GM19463 (cell line): Measurements from ENCODE around the gene LRRC25.
"Not testable (repeated sequence)": the region's sequence is repeated elsewhere in the genome, so short reads cannot be mapped to it uniquely, and the experiment has no call there.

Experiments
- ATAC-seq: cut with Tn5 transposase; IDR thresholded peaks from one replicate; pipeline ENCODE4 v1.9.1; 2021; ENCODE audit warnings: mild to moderate bottlenecking, moderate library complexity; ENCODE audit not compliant: unreplicated experiment

The LRRC25 gene

GRCh38 chr19:18383622-18384021, 13.8 kb downstream of the LRRC25 start:
- not testable (repeated sequence) for ATAC-seq

- no peak for ATAC-seq
Observed at GRCh38 chr19:18380843-18381242, 16.6 kb downstream of the LRRC25 start.

GRCh38 chr19:18379803-18380747, 17.3 kb downstream of the LRRC25 start:
- no peak for ATAC-seq

- ATAC-seq, result no peak
Observed at GRCh38 chr19:18377026-18377425, 20.4 kb downstream of the LRRC25 start.

GRCh38 chr19:18373892-18374629, 23.4 kb downstream of the LRRC25 start:
- peak; percentile 84 for ATAC-seq

GRCh38 chr19:18373407-18373891, 24.0 kb downstream of the LRRC25 start:
- ATAC-seq, result no peak

- no peak for ATAC-seq
Observed at GRCh38 chr19:18368504-18369222, 28.8 kb downstream of the LRRC25 start.

GRCh38 chr19:18366021-18366435, 31.4 kb downstream of the LRRC25 start:
- ATAC-seq, result no peak

- no peak for ATAC-seq
Observed at GRCh38 chr19:18364826-18365528, 32.4 kb downstream of the LRRC25 start.

- ATAC-seq, result not testable (repeated sequence)
Observed at GRCh38 chr19:18364277-18364825, 33.1 kb downstream of the LRRC25 start.

- no peak for ATAC-seq
Observed at GRCh38 chr19:18363787-18364186, 33.6 kb downstream of the LRRC25 start.

GRCh38 chr19:18362934-18363542, 34.4 kb downstream of the LRRC25 start:
- no peak for ATAC-seq

GRCh38 chr19:18361646-18362045, 35.8 kb downstream of the LRRC25 start:
- no peak for ATAC-seq

GRCh38 chr19:18357041-18357440, 40.4 kb downstream of the LRRC25 start:
- no peak for ATAC-seq

GRCh38 chr19:18354743-18355142, 42.7 kb downstream of the LRRC25 start:
- not testable (repeated sequence) for ATAC-seq

- no peak for ATAC-seq
Observed at GRCh38 chr19:18353378-18354005, 43.9 kb downstream of the LRRC25 start.

- no peak for ATAC-seq
Observed at GRCh38 chr19:18351544-18351943, 45.9 kb downstream of the LRRC25 start.

GRCh38 chr19:18350490-18350889, 46.9 kb downstream of the LRRC25 start:
- ATAC-seq, result no peak

- ATAC-seq, result no peak
Observed at GRCh38 chr19:18349524-18350128, 47.8 kb downstream of the LRRC25 start.
